SHP77 (cell line): ENCODE measurements around the gene GPR153.
A peak's percentile ranks its signal among the peaks of the same experiment; 100 is the strongest.

Experiments
- DNase-seq, 2 experiments: peaks; one replicate each; lab custom pipeline; 2025; lab: John Stamatoyannopoulos, UW

The GPR153 gene

GRCh38 chr1:6199298-6200187 lies 61.4 kb downstream of the GPR153 start, which contains the start of gene RPL22:
Gene RPL22, minus strand, starts transcription at chr1:6199595. Its CDS starts 22 bp downstream, at chr1:6199573.
- DNase-seq = peak; percentile 98 to 99

GRCh38 chr1:6198646-6199297 lies 62.1 kb downstream of the GPR153 start:
- no peak for DNase-seq

GRCh38 chr1:6197746-6198427 lies 63.0 kb downstream of the GPR153 start:
- no peak for DNase-seq
